Kidney glomerular epithelial cell (primary cell): Measurements from ENCODE around the gene SPRR4.

Experiments
- DNase-seq: peaks from one replicate; lab custom pipeline; 2025; lab: John Stamatoyannopoulos, UW

SPRR4 gene, protein sequence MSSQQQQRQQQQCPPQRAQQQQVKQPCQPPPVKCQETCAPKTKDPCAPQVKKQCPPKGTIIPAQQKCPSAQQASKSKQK

DNA sequence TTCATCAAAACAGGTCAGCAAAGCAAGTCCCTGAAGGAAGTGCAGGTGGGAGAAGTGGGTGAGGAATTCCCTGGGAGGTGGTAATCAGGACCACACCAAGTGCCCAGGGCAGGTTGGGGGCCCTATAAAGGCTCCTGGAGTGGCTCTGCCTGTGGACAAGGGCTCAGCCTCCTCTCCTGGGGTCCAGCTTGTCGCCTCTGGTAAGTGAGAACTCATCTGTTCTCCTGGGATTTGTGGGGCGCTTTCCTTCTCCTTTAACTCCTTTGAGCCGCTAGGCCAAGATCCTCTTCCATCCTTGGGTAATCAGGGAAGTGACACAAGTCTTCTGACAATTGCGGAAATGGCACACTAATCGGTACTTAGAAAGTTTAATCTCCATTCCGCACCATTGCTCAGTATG, at the start of gene SPRR4:
Gene SPRR4, plus strand, starts transcription at position 154 of the 400 bp plus-strand sequence. CDS start 1,243 bp downstream, outside the sequence.
- no peak for DNase-seq

DNA sequence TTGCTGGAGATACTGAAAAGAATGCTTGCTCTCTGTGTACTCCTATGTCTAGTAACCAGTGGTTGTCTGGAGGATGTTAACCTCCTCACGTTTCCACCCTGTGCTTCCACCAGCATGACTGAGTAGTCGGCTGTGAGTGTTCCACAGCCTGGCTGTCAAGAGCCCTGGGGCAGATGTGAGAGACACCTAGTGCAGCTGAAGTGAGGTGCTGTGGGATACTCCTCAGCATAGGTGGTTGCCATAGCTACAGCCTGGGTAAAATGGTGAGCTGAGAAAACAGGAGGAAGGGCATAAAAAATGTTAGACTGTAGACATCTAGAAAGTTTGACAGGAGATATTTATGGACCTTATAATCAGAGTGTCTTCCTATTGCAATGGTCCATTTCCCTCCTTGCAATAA, 46.3 kb upstream of the SPRR4 start:
- no peak for DNase-seq

DNA sequence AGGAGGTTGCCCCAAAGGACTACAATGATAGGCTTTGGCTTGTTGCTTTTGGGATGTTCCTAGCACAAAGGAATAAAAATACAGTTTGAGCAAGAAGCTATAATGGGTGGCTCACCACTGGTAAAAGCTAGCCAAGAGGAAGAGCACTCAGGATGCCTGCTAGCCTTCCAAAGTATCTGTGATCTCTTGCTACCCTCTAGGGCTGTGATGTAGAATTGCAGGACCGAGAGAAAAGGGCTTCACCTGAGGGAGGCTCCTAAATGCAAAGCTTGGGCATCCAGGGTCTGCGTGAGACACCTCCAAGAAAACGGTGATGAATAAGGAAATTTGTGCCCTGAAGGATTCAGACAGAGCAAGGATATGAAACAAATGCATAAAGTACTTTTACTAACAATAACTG, 44.4 kb upstream of the SPRR4 start:
- no peak for DNase-seq

DNA sequence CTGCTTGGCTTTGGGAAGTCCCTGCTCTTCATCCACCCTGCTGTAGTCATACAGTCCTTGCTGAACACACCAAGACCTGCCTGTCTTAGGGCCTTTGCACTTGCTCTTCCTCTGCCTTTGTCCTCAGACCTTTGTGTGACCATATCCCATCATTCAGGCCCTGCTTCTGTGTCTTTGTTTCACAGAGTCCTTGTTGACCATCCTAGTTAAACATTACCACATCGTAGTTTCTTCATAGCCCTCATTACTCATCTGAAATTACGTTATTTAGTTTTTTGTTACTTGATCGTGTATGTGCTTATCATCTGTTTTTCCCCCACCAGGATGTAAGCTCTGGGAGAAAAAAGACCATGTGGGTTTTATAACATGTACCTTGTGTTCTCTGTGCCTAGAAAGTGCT, 41.8 kb upstream of the SPRR4 start:
- no peak for DNase-seq

DNA sequence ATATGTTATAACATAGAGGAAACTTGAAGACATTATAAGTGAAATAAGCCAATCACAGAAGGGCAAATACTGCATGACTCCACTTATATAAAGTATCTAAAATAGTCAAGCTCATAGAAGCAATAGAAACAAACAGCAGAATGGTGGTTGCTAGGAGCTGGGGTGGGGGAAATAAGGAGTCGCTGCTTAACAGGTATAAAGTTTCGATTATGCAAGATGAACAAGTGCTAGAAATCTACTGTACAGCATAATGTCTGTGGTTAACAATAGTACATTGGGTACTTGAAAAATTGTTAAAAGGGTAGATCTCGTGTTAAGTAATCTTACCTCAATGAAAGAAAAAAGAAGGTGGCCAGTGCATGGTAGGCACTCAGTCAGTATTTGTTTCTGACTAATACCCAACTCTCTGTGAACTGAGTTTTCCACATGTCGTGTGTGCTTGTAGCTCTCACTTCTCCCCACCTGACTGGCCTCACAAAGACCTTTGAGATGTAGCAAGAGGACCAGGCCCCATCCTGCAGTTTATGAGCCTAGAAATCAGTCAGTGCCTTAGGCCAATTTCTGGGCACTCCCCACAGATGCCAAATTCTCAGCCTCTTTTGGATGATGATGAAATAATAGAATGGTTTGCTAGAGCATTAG, 38.2 kb upstream of the SPRR4 start:
- no peak for DNase-seq

DNA sequence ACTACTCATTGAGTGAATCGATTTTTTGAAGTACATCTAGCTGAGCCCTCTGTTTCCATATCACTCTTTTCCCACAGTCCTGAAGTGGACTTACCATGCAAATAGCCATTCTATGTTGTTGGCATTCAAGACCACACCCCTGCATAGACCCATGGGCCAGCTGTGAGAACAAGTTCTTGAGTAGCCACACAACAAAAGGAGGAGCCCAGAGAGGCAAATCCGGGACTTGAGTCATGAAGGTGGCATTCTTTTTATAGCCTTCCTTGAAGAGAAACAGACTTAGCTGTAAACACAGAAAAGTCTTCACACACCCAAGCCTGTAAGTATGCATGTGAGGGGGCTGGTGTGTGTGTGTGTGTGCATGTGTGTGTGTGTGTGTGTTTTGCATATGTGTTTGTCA, 37.3 kb upstream of the SPRR4 start:
- no peak for DNase-seq

DNA sequence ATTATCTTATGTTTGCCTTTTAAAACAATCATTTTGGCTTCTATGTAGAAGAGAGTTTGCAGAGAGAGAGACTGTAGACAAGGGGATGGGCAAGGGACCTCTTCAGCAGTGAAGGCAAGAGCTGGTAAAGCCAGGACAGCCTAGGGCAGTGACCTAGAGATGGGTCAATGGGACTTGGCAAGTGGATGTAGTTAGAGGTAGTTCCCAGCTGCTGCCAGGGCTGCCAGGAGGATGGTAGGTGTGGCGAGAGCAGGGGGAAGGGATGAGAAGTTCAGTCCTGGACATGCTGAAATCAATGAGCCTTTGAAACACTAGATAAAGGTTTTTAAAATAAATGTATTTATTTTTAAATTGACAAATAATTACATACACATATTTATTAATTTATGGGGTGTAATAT, 29.8 kb upstream of the SPRR4 start:
- DNase-seq = no peak

DNA sequence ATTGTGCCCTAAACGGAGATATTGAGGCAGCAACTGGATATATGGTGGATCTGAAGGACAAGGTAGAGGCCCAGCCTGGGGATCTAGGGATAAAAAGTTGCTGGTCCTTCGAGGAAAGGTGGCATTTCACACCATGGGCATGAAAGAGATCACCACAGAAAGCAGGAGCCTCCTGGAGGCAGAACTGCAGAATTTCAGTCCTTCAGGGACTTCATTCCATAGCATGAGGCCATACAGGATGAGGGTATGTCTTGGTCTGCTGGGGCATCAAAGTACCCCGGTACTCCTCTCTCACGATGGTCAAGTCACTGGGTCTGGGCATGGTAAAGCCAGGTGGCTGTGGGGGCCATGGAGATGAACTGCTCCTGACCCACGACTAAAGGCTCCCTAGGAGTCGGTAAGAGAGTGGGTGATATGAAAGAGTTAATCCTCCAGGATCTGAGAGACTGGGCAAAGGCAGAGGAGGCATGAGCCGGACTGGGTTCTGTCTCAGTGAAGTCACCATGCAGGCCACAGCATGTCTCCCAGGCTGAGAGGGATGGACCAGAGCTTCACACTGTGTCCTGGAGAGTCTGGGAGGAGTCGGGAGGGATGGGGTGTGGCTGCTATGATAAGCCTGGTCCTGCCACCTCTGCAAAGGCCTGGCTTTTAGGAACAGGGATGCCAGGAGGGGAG, 29.3 kb upstream of the SPRR4 start:
- DNase-seq = no peak

DNA sequence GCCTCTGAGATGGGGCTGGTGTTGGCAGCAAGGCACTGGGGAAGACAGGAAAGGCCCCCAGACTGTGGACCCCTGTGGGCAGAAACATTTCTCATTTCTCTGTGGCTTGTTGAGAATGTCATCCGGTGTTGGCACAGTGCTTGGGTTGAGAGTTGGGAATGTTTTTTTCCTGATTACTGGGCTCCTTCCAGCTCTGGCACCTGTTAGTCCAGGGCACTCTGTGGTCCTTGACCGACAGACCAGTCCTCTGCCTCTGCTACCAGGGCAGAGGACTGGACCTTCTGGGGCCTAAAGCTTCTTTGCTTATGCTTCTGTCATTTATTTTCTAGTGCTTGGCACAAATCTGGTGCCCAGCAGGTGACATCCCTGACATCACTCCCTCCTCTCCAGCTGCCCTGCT, 28.3 kb upstream of the SPRR4 start:
- DNase-seq = no peak

DNA sequence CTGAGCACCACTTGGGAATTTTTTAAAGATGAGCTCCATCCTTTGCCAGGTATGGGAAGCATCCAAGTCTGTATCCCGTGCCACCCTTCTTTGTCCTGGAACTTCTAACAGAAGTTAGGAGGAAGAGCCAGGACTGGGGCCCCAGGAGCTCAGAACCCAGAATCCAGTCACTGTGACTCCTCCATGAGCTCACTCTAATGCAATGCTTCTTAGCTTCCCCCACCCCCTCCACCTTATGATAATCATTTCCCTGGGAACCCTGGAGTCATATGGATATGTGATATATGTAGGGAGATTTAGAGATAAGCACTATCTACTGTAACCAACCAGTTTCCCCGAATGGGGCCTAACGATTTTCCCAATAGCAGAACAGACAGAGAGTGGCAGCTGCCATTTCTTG, 24.2 kb upstream of the SPRR4 start:
- DNase-seq = no peak

DNA sequence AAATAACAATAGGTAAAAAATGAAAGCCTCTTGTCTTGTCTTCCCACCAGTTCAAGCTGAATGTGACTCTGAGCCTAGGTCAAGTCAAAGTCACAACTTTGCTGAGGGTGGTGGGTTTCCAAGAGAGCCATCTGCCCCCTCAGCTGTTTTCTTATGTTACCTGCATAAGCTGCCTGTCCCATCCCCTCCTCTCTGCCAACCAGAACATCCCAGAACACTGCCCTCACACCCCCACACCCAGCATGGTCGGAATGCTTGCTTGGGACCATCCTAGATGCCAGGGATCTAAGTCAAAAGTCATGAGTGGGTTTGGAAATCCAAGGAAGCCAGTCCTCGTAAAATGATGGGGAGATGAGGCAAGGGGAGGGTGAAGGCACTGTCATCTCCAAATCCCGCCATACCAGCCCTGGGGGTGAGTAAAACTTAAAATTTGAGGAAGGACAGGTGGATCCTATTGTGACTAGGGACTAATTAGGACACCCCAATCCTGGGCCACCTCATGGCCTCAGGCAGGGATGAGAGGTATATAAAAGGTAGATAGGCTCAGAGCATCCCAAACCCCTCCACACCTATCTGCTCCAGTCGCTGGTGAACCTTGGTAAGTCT, 23.7 kb upstream of the SPRR4 start, which contains the start of gene SPRR5:
Gene SPRR5, plus strand, starts transcription at position 556 of the 606 bp plus-strand sequence. CDS start 1,349 bp downstream, outside the sequence.
- no peak for DNase-seq

DNA sequence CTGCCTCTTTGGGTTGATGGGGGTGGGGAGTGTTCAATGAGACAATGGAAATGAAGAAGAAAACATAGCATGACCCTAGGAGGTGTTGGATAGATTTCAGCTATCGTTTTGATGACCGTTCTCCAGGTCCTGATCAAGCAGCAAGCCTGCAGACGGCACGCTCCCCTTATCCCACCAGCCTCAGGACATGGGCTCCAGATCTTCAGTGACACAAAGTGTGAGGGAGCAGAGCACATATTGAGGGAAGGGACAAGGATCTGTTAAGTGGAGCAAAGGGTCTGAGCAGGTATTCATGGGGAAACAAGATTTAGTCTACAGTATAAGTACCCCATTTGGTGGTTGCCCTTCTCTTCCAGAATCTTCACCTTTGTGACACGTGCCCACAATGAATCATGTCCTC, 18.7 kb upstream of the SPRR4 start:
- DNase-seq = no peak

DNA sequence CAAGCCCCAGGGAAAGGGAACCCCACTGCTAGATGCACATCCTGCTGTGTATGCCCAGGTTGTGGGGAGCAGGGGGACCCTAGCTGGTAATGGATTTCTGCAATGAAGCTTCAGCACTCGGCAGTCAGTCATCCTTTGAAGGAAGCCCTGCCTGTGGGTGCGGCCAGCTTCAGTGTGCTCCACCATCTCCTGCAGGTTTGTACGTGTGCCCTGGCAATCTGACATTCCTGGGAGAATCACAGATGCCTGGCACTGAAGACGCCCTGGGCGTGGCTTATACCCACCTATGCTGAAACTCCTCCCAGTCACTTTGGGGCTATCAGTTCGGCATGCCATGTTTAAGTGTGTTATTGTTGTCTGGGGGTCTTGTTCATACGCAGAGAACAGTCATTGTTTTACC, 16.7 kb upstream of the SPRR4 start:
- DNase-seq = no peak

DNA sequence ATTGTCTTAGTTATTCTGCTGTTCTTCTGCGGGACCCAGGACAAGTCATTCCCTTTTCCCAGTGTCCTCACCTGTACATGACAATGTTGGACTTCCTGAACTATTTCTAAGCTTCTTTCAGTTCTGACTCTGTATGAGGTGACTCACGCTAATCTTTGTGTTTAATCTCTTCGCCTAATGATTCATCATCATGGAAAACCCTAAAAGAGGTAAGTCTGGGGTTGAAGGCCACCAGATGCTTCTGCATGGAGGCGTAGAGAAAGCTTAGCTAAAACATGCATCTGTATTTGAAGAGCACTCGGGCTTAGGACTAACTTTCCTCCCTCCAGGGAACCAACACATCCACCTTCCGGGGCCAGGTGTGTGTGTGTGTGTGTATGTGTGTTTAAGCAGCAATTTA, 16.0 kb upstream of the SPRR4 start:
- no peak for DNase-seq

DNA sequence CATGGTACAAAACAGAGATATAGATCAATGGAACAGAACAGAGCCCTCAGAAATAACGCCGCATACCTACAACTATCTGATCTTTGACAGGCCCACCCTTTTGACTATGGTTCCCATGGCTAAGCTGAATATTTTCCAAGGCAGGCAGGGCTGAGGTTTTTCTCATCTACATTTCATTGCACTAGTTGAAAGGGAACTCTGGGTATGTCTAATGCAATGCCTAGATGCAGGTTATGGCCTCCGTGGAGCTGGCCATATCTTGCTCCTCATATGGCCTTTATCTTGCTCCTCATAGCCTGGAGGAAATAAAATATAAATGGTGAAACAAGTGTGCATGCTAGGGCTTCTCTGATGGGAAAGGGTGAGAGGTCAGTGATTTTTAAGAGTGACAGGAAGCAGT, 12.9 kb upstream of the SPRR4 start:
- DNase-seq = no peak

DNA sequence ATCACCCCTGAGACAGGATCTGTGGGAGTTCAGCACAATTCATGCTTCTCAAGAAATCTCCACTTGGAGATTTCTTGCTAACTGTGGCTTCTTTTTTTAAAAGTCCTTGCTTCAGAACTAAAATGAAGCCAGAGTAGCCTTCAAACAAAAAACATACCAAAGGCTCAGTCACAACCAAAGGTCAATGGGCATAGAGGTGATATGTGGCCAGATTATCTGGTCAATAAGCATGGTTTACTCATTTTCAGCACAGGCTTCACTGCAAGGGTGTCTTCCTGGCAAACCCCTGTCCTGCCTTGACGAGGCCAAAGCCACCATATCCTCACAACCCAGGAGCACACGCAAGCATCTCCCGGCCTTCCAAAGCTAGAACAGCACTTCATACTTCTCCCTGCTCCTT, 11.2 kb upstream of the SPRR4 start:
- DNase-seq = no peak

DNA sequence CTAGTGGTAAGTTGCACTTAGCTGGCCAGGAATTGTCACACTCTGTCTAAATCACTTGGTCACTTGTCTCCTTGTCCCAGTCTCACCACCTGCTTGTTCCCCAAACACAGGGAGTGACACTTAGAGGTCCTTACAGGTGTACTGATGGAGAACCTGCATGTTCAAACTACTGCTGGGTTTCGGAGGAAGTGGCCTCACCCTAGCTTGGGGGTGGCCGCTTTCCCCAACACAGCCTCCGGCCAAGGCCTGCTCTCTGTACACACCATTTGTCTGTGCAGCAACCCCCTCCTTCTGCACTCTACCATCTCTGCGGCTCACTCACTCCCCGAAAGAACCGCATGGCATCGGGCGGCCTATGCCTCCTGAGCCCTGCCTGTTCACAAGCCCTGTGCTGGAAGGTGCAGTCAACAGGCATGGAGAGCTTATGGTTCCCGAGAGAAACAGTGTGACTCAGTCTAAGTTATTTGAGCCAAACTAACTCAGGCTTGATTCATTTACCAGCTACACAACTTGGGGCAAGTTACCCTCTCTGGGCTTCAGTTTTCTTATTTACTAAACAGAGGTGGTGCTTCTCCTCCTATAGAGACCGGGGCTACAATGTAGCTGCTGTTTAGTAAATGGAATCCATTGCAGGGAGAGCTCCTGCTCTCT, 10.5 kb upstream of the SPRR4 start:
- DNase-seq = no peak

DNA sequence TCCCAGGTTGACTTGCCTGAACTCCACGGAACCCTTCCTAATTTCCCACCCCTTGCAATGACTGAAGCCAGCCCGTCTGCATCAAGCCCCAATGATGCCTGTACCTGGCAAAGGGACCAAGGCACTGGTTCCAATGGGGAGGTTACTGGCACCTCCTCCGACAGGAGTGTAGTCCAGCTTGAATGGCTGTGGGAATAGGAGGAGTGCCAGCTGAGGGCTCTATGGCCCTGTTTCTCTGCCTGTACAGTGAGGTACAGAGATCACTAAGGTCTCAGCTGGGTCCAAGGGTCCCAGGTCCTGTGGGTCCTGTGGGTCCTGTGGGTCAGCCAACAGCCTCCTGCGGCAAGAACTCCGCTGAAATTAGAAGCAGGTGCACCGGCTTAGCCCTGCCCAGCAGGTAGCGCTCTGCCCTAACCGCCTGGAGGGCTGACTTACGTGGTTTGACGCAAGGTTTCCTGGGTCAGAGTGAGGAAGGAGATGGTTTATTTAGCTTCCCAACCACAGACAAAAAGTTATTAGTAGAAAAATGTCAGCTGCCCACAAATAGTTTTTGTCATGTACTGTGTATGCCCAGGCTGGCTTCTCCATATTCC, 9.9 kb upstream of the SPRR4 start:
- no peak for DNase-seq

DNA sequence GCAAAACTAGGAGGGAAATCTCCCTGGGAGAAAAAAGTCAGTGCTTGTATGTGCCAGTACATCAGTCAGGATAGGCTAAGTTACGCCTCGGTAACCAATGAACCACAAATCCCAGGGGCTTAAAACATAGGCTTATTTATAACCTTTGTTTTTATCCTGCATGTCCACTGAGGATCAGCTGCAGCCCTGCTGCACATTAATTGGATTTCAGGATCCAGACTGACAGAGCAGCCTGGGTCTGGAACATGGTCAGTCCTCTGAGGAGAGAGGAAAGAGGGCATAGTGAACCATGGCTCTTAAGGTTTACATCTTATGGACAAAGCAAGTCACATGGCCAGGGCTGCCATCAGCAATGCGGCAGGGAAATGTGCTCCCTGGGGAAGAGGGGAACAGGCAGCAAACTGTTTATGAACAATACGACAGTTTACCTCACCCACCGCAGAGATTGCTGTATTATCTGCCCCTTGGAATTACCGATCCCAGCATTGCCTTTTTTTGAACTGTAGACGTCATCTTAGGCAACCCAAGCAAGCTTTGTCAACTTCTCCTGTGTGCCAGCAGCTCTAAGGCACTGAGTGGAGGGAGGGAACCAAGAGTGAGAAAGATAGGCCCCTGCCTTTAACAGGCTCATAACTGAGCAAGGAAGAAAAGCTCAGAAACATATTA, 9.1 kb upstream of the SPRR4 start:
- DNase-seq = no peak

DNA sequence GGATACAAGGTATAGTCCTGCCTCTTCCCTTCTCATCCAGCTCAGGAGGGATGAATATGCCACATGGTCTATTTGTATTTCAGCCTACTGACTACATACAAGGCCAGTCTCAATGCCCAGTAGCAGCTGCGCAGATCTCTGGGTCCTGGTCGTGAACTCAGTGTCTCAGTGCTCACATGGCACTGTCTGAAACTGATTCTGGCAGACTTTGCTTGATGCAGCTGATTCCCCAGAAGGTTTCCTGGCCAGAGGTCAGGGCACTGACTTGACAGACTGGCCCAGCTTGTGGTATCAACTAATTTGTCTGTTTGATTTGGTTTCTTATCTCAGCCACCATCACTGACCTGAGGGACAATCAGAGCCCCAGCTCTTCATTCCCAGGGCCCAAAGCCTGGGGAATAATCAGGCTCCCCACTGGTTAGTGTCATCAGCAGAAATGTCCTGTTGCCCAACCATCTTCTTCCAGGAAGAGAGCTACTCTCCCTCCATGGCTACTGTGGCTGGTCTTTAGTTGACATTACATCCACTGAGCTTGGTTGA, 7.5 kb upstream of the SPRR4 start:
- no peak for DNase-seq

DNA sequence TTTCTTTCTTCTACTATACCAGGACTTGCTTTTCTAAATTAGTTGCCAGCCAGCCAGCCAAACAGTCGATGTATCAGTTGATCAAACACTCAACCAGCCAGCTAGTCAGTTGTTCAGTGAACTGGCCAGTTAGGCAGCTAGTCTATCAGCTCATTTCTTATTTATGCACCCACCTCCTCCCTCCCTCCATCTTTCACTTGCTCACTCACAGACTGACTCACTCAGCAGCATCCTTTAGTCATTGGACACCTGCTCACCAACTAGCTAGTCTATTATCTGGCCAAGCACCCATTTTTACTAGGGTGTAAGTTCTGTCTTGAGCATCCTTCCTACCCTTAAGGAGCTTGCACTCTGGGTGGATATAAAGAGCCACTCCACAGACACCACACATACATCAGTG, 5.9 kb upstream of the SPRR4 start:
- no peak for DNase-seq

DNA sequence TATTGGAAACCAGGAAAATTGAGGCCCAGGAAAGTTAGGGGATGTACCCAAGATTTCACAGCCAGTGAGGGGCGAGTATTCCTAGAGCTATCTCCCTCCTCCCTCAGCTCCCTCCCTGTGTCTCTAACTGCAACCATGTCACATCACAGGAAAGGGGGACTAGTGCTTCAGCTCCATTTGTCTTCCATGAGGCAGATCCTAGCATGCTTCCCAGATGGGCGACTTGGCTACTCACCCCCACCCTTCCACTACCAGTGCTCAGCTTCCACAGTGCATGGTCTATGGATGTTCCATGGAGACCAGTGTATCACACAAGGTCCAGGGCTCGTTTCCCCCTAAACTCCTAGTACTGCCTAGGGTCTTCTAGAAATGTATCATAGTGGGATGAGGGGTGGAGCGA, 4.6 kb upstream of the SPRR4 start:
- no peak for DNase-seq
